Sigmoid colon (tissue), 7 donors: ENCODE measurements around the gene SH3RF3. TPM values are rescaled to one million over a fixed set of nuclear protein-coding genes. Genes with fewer than 3 reads are reported as not detected.

ENCODE experiments used
- DNase-seq: peaks from one replicate; pipeline ENCODE4 v3.0.0-alpha.2; 2019
- H3K27ac ChIP-seq, 4 donors: fragments of 200-600 bp; sonication (generic); one replicate each; pipeline ENCODE4 v1.5.1; 2016 to 2019; ENCODE audit warnings: mild to moderate bottlenecking in 1 of 4
- H3K27me3 ChIP-seq, 3 donors: fragments of 200-600 bp; sonication (generic); one replicate each; pipeline ENCODE4 v1.5.1; 2019; ENCODE audit warnings: mild to moderate bottlenecking in 1 of 3
- H3K36me3 ChIP-seq, 4 donors: fragments of 200-600 bp; sonication (generic); one replicate each; pipeline ENCODE4 v1.5.1; 2016 to 2019
- H3K4me1 ChIP-seq, 4 donors: fragments of 200-600 bp; sonication (generic); one replicate each; pipeline ENCODE4 v1.5.1; 2017 to 2019
- H3K4me3 ChIP-seq, 4 donors: fragments of 200-600 bp; sonication (generic); one replicate each; pipeline ENCODE4 v1.5.1; 2017 to 2019; ENCODE audit warnings: mild to moderate bottlenecking in 2 of 4, moderate library complexity in 1 of 4
- H3K9me3 ChIP-seq, 4 donors: fragments of 200-600 bp in 3 of 4; sonication (generic) in 3 of 4; one replicate each; pipeline versions ENCODE4 v1.5.1 to v1.6.1; 2013 to 2019
- EP300 ChIP-seq, 4 donors: sonication (generic); formaldehyde crosslinking; IDR thresholded peaks; one replicate each; pipeline ENCODE4 v1.6.1; 2017; ENCODE audit warnings: antibody characterized with exemption in 4 of 4
- POLR2A ChIP-seq, 2 donors: fragments of 450-650 bp; IDR thresholded peaks; one replicate each; pipeline ENCODE4 v1.6.1; 2016; ENCODE audit warnings: antibody characterized with exemption in 2 of 2, mild to moderate bottlenecking in 2 of 2, moderate library complexity in 2 of 2
- POLR2AphosphoS5 ChIP-seq, 4 donors: sonication (generic); formaldehyde crosslinking; IDR thresholded peaks; one replicate each; pipeline ENCODE4 v1.6.1; 2017; ENCODE audit warnings: antibody characterized with exemption in 4 of 4
- WGBS, 2 donors: extraction: QIAGEN DNeasy Blood & Tissue Kit; methylation state at CpG; one replicate each; pipeline ENCODE4 v1.1.7; 2013; 5-methylcytosine and 5-hydroxymethylcytosine counted together
- intact Hi-C: fragments of 100-400 bp; cut with DNase I; formaldehyde crosslinking; loops from one replicate; pipeline ENCODE4 v1.15.1; 2023
- polyA plus RNA-seq, 3 donors: library from polyadenylated mRNA; stranded (reverse); fragments of 200-250 nt; gene quantifications; one replicate each; pipeline ENCODE4 v1.2.3, GENCODE V29; 2013
- total RNA-seq, 4 donors: library from RNA; depleted of rRNA; stranded (reverse); fragments of >200 nt; gene quantifications; one replicate each; pipeline ENCODE4 v1.1.0, GENCODE V29; 2016
- TF ChIP-seq, protein P1 (sequence below), 4 experiments: fragments of 450-650 bp in 3 of 4; fragments of 200-600 bp in 1 of 4; IDR thresholded peaks; one replicate each; pipeline ENCODE4 v1.5.1; 2016 to 2019; ENCODE audit warnings: antibody characterized with exemption in 4 of 4, mild to moderate bottlenecking in 3 of 4, moderate library complexity in 2 of 4
- donor health status: healthy with polysubstance abuse.
- donor health status: Bipolar disorder and iron deficiency.
- donor health status: healthy.

SH3RF3 gene
- total and polyA plus RNA-seq, 7 donors = 0.69 to 10.0 (median 3.4) TPM

DNA sequence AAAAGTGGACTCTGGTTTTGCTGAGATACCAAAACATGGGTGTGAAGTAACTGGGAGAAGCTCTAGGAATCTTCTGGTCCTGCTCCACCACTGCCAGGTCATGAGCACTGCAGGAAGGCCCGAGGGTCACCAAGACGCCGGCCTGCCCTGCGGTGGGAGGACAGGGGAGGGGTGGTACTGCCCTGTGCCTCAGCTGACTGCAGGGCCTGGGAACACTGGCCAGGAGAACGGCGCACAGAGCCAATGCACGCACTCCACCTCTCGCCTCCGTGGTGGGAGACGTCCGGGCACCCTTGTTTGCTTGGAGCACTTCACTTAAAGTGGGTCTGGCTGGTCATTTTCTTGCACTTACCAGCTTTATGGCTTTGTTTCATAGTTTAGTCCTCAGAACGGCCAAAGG, 153.4 kb downstream of the SH3RF3 start:
- Histone ChIP-seq H3K4me1 (peaks cover 0 to 31% (median 14%) of the 10 kb centered on the region in 4 donors), H3K27ac (no peak overlapping the region), H3K36me3 (no peaks in the 10 kb centered on the region), H3K4me3 (no peak overlapping the region), H3K27me3 (no peaks in the 10 kb centered on the region), H3K9me3 (no peaks in the 10 kb centered on the region)
- intact Hi-C loops = no loop called here
- DNase-seq = peak; percentile 53
- WGBS, 2 donors = 94 to 95% methylated on average over 12 of the region's 12 CpGs
- TF ChIP-seq POLR2A (IDR thresholded peaks at IDR 0.05) = no peak
- TF ChIP-seq, protein P1, sequence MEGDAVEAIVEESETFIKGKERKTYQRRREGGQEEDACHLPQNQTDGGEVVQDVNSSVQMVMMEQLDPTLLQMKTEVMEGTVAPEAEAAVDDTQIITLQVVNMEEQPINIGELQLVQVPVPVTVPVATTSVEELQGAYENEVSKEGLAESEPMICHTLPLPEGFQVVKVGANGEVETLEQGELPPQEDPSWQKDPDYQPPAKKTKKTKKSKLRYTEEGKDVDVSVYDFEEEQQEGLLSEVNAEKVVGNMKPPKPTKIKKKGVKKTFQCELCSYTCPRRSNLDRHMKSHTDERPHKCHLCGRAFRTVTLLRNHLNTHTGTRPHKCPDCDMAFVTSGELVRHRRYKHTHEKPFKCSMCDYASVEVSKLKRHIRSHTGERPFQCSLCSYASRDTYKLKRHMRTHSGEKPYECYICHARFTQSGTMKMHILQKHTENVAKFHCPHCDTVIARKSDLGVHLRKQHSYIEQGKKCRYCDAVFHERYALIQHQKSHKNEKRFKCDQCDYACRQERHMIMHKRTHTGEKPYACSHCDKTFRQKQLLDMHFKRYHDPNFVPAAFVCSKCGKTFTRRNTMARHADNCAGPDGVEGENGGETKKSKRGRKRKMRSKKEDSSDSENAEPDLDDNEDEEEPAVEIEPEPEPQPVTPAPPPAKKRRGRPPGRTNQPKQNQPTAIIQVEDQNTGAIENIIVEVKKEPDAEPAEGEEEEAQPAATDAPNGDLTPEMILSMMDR (IDR thresholded peaks at IDR 0.05) = no peak
- TF ChIP-seq POLR2AphosphoS5 (IDR thresholded peaks at IDR 0.05) = no peak
- TF ChIP-seq EP300 (IDR thresholded peaks at IDR 0.05) = no peak

DNA sequence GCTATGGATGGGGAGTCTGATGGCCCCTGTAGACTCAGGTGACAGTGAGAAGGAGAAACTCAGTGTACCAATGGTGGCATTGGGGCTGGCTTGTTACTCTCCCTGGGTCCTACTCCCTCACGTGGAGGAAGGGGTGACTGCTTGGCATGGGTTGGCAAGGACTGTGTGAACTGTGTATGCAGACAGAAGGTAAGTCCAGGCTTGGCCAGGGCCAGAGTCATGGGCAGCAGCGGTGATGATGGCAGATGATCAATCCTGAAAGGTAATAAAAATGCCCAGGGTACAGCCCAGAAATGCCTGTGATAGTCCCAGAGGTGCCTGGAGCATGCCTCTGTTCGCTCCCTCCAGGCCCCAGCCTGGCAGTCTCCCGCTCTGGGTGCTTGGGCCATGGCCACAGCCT, 153.9 kb downstream of the SH3RF3 start:
- peak; percentile 56 for DNase-seq
- no peaks in the 10 kb centered on the region for H3K36me3 ChIP-seq
- WGBS, 2 donors = 88 to 92% methylated on average over 4 of the region's 4 CpGs
- no peak overlapping the region for H3K4me3 ChIP-seq
- no peak overlapping the region for H3K27ac ChIP-seq
- no peaks in the 10 kb centered on the region for H3K9me3 ChIP-seq
- no peak for TF ChIP-seq POLR2A (IDR thresholded peaks at IDR 0.05)
- TF ChIP-seq EP300 (IDR thresholded peaks at IDR 0.05) = no peak
- TF ChIP-seq, protein P1 (IDR thresholded peaks at IDR 0.05) = no peak
- no peak for TF ChIP-seq POLR2AphosphoS5 (IDR thresholded peaks at IDR 0.05)
- intact Hi-C loops = no loop called here
- no peaks in the 10 kb centered on the region for H3K27me3 ChIP-seq
- peaks cover 0 to 31% (median 14%) of the 10 kb centered on the region in 4 donors for H3K4me1 ChIP-seq

DNA sequence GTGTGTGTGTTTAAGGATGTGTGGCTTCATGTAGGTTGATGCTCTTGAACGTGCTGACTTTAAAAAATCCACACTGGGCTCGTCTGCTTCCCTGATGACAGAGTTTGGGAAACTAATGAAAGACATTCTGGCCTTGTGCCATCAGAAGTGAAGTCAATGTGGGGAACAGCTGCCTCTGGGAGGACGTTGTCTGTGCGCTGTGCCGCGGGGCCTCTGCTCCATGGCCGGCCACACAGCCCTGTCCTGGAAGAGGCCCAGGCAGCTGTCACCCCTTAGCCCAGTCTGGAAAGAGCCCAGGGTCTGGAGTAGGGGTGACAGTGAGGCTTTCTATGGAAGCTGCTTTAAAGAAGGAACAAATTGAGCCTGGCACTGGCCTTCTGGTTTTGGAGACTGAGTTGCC, 155.8 kb downstream of the SH3RF3 start:
- no peak overlapping the region for H3K27ac ChIP-seq
- TF ChIP-seq, protein P1 (IDR thresholded peaks at IDR 0.05) = no peak
- TF ChIP-seq EP300 (IDR thresholded peaks at IDR 0.05) (no peak), POLR2A (IDR thresholded peaks at IDR 0.05) (no peak), POLR2AphosphoS5 (IDR thresholded peaks at IDR 0.05) (no peak)
- no peaks in the 10 kb centered on the region for H3K27me3 ChIP-seq
- no peak overlapping the region for H3K4me3 ChIP-seq
- peaks cover 0 to 31% (median 14%) of the 10 kb centered on the region in 4 donors for H3K4me1 ChIP-seq
- intact Hi-C loops = no loop called here
- H3K9me3 ChIP-seq = no peaks in the 10 kb centered on the region
- peak; percentile 69 for DNase-seq
- WGBS, 2 donors = 62 to 68% methylated on average over 7 of the region's 7 CpGs
- no peaks in the 10 kb centered on the region for H3K36me3 ChIP-seq

DNA sequence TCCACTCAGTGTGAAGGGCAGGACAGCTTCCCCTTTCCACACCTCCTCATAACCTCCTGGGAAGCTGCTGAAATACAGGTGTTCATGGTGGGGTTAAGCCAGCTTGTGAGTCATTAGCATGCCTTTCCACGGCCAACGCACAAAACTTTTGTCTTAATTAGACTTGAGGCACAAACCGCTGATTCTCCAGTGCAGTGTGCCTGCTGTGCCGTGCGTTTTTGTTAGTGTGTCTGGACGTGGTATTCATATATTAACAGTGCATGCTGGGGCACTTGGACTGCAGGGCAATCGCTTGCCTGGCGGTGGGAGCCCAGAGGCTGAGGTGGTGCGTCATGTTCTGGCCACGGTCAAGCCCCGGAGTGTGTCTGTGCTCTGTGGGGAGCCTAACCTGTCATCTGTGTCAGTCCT, 156.2 kb downstream of the SH3RF3 start:
- TF ChIP-seq POLR2A (IDR thresholded peaks at IDR 0.05) (no peak), POLR2AphosphoS5 (IDR thresholded peaks at IDR 0.05) (no peak), EP300 (IDR thresholded peaks at IDR 0.05) (no peak)
- TF ChIP-seq, protein P1 (IDR thresholded peaks at IDR 0.05) = no peak
- Histone ChIP-seq H3K9me3 (no peaks in the 10 kb centered on the region), H3K4me3 (no peak overlapping the region), H3K27ac (no peak overlapping the region), H3K27me3 (no peaks in the 10 kb centered on the region), H3K36me3 (no peaks in the 10 kb centered on the region), H3K4me1 (peaks cover 0 to 31% (median 14%) of the 10 kb centered on the region in 4 donors)
- peak; percentile 39 for DNase-seq
- WGBS, 2 donors = 85 to 88% methylated on average over 11 of the region's 11 CpGs
- intact Hi-C loops = no loop called here

DNA sequence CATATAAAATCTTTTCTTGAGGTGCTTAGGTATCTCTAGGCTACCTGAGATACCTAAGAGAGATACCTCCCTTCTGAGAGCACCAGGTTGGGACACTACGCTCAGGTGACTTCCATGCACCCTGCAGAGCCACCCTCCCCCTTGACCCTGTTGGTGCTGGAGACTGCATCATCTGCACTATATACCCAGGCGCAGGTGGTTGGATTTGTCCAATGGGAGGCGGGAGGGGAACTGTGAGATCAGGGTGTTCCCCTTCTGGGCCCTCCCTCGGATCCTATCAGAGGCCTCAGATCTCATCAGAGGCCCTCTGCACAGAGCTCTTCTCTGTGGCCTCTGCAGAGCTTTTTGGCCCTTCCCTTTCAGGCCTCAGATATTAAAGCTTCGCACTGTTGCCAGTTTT, 158.4 kb downstream of the SH3RF3 start:
- DNase-seq = no peak
- H3K27ac ChIP-seq = no peak overlapping the region
- TF ChIP-seq, protein P1 (IDR thresholded peaks at IDR 0.05) = no peak
- no peak for TF ChIP-seq EP300 (IDR thresholded peaks at IDR 0.05)
- no peak for TF ChIP-seq POLR2A (IDR thresholded peaks at IDR 0.05)
- no peak for TF ChIP-seq POLR2AphosphoS5 (IDR thresholded peaks at IDR 0.05)

More for the DNA sequence above, 158.4 kb downstream of the SH3RF3 start:
- 95 to 96% methylated on average over 5 of the region's 5 CpGs for WGBS, 2 donors
- Histone ChIP-seq H3K4me3 (no peak overlapping the region), H3K4me1 (peaks cover 2 to 42% (median 21%) of the 10 kb centered on the region in 4 donors), H3K27me3 (no peaks in the 10 kb centered on the region), H3K36me3 (no peaks in the 10 kb centered on the region), H3K9me3 (no peaks in the 10 kb centered on the region)
- intact Hi-C loops = no loop called here
